ENCODE measurements around the gene TTLL9.

Gene TTLL9

GRCh38 chr20:31951203-31951529 is 80.7 kb downstream of the TTLL9 start:
- no peak for TF ChIP-seq CTCF (IDR thresholded peaks at IDR 0.05; ENCODE audit: control extremely low read depth, extremely low read depth, low read depth, missing control alignments)
- CTCF ChIA-PET, result interaction anchor here (0.8 to 9.1 kb wide), 32 partner anchors 9 to 128 kb away, joined by 3 to 200 read pairs (median 9); partner anchors contain the start of gene XKR7
- POLR2A ChIA-PET, result no interaction called here

GRCh38 chr20:31951530-31952453 is 81.4 kb downstream of the TTLL9 start, which contains the start of gene PDRG1:
Gene PDRG1, minus strand, starts transcription at chr20:31952046. Its CDS starts 85 bp downstream, at chr20:31951961.
- ChIA-PET CTCF (interaction anchor here (0.8 to 9.1 kb wide), 46 partner anchors 9 to 139 kb away, joined by 3 to 200 read pairs (median 5); partner anchors contain the start of genes FOXS1 and XKR7), POLR2A (interaction anchor here (0.5 to 1.1 kb wide), 7 partner anchors 84 to 158 kb away, joined by 3 to 8 read pairs (median 4); partner anchors contain the start of gene TM9SF4)
- peak; percentile 91 for TF ChIP-seq CTCF (IDR thresholded peaks at IDR 0.05; ENCODE audit: control extremely low read depth, extremely low read depth, low read depth, missing control alignments)
- DNase-seq (ENCODE audit: extremely low spot score), result peak; percentile 97

More at GRCh38 chr20:31951203-31951529, 80.7 kb downstream of the TTLL9 start:
- DNase-seq (ENCODE audit: extremely low spot score), result no peak

GRCh38 chr20:31953556-31954148 is 83.2 kb downstream of the TTLL9 start:
- POLR2A ChIA-PET, result no interaction called here

GRCh38 chr20:31954500-31954899 is 84.1 kb downstream of the TTLL9 start:
- no peak for DNase-seq (ENCODE audit: extremely low spot score)
- ChIA-PET CTCF (interaction anchor here (1.5 to 9.1 kb wide), 3 partner anchors 11 to 101 kb away, joined by 3 to 200 read pairs (median 4); no protein-coding TSS in a partner anchor), POLR2A (no interaction called here)
- TF ChIP-seq CTCF (IDR thresholded peaks at IDR 0.05; ENCODE audit: control extremely low read depth, extremely low read depth, low read depth, missing control alignments), result no peak

More at GRCh38 chr20:31953556-31954148, 83.2 kb downstream of the TTLL9 start:
- DNase-seq (ENCODE audit: extremely low spot score), result no peak
- CTCF ChIA-PET, result interaction anchor here (1.0 to 9.1 kb wide), 16 partner anchors 12 to 130 kb away, joined by 3 to 200 read pairs (median 16); partner anchors contain the start of gene XKR7
- TF ChIP-seq CTCF (IDR thresholded peaks at IDR 0.05; ENCODE audit: control extremely low read depth, extremely low read depth, low read depth, missing control alignments), result no peak

- ChIA-PET POLR2A (interaction anchor here (0.6 kb wide), 1 partner anchor 132 kb away, joined by 3 read pairs; no protein-coding TSS in a partner anchor), CTCF (interaction anchor here (0.9 to 9.1 kb wide), 11 partner anchors 10 to 134 kb away, joined by 3 to 200 read pairs (median 4); partner anchors contain the start of gene XKR7)
- no peak for DNase-seq (ENCODE audit: extremely low spot score)
- no peak for TF ChIP-seq CTCF (IDR thresholded peaks at IDR 0.05; ENCODE audit: control extremely low read depth, extremely low read depth, low read depth, missing control alignments)
These were observed 86.4 kb downstream of the TTLL9 start for GRCh38 chr20:31956556-31957526.

Measured in GM10248 (cell line).